NT2/D1 (cell line): ENCODE data around the gene ATXN7L2.

Source experiments
- YY1 ChIP-seq: IDR thresholded peaks from 2 replicates; pipeline ENCODE4 v1.6.1; 2011; ENCODE audit not compliant: insufficient read length, insufficient read depth
- ZNF274 ChIP-seq: IDR thresholded peaks from 2 replicates; pipeline ENCODE4 v1.6.1; 2011; ENCODE audit warnings: mild to moderate bottlenecking, low read depth, low read length

GRCh38 chr1:109466125-109466451, 17.6 kb upstream of the ATXN7L2 start:
- TF ChIP-seq ZNF274 (no peak), YY1 (no peak)
